Measurements from ENCODE around the gene PPP3CA.
"Not testable (repeated sequence)": the region's sequence is repeated elsewhere in the genome, so short reads cannot be mapped to it uniquely, and the experiment has no call there.

DNA sequence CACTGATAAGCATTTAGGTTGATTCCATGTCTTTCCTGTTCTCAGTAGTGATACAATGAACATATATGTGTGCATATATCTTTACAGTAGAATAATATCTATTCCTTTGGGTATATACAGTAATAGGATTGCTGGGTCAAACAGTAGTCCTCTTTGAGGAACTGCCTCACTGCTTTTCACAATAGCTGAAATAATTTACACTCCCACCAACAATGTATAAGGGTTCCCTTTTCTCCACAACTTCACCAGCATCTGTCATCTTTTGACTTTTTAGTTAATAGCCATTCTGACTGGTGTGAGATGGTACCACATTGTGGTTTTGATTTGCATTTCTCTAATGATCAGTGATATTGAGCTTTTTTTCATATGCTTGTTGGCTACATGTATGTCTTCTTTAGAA lies 113.2 kb downstream of the PPP3CA start:
- not testable (repeated sequence) for TF ChIP-seq BHLHE40 (IDR thresholded peaks at IDR 0.05; ENCODE audit: borderline replicate concordance); SP1 (IDR thresholded peaks at IDR 0.05); ARNT (IDR thresholded peaks at IDR 0.05); TARDBP (IDR thresholded peaks at IDR 0.05); SUZ12 (IDR thresholded peaks at IDR 0.05); FOXM1 (IDR thresholded peaks at IDR 0.05; ENCODE audit: borderline replicate concordance); ZNF384 (IDR thresholded peaks at IDR 0.05); NFRKB (IDR thresholded peaks at IDR 0.05); ELF4 (IDR thresholded peaks at IDR 0.05); HDGF (IDR thresholded peaks at IDR 0.05; ENCODE audit: borderline replicate concordance); LEF1 (IDR thresholded peaks at IDR 0.05; ENCODE audit: borderline replicate concordance); FOXK2 (IDR thresholded peaks at IDR 0.05); FOXA1 (IDR thresholded peaks at IDR 0.05)
- TF ChIP-seq, protein P1, sequence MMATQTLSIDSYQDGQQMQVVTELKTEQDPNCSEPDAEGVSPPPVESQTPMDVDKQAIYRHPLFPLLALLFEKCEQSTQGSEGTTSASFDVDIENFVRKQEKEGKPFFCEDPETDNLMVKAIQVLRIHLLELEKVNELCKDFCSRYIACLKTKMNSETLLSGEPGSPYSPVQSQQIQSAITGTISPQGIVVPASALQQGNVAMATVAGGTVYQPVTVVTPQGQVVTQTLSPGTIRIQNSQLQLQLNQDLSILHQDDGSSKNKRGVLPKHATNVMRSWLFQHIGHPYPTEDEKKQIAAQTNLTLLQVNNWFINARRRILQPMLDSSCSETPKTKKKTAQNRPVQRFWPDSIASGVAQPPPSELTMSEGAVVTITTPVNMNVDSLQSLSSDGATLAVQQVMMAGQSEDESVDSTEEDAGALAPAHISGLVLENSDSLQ (IDR thresholded peaks at IDR 0.05) = not testable (repeated sequence)

All from HEK293T (cell line).